Calu3 (cell line): ENCODE results near the gene PLCH2. TPM values are rescaled to one million over a fixed set of nuclear protein-coding genes. Genes with fewer than 3 reads are reported as not detected.

Source experiments
- BruUV-seq: library from RNA; stranded (reverse); fragments of 400-500 nt; replicated peaks from 2 replicates; lab custom pipeline; 2021; lab: Mats Ljungman, UMichigan
- CTCF ChIA-PET: fragments of 300-600 bp; sonication (Branson Sonifier 250); formaldehyde crosslinking; loops from one replicate; lab custom pipeline; 2022; ENCODE audit warnings: antibody characterized with exemption; lab: Charles Lee
- DNase-seq: peaks from one replicate; pipeline ENCODE4 v3.0.0; 2022
- H3K27ac Mint-ChIP-seq: one replicate; pipeline ENCODE4 v1.8.0; 2022; ENCODE audit warnings: mixed read lengths; ENCODE audit not compliant: unreplicated experiment
- H3K27me3 Mint-ChIP-seq: one replicate; pipeline ENCODE4 v1.8.0; 2022; ENCODE audit warnings: mixed read lengths; ENCODE audit not compliant: unreplicated experiment
- H3K36me3 Mint-ChIP-seq: one replicate; pipeline ENCODE4 v1.8.0; 2022; ENCODE audit warnings: mild to moderate bottlenecking, moderate library complexity, mixed read lengths; ENCODE audit not compliant: insufficient read depth, unreplicated experiment
- H3K4me1 Mint-ChIP-seq: one replicate; pipeline ENCODE4 v1.8.0; 2022; ENCODE audit warnings: mild to moderate bottlenecking, low read depth, mixed read lengths; ENCODE audit not compliant: unreplicated experiment
- H3K4me3 Mint-ChIP-seq: one replicate; pipeline ENCODE4 v1.8.0; 2022; ENCODE audit warnings: mild to moderate bottlenecking, low read depth, moderate library complexity, mixed read lengths; ENCODE audit not compliant: unreplicated experiment
- H3K9me3 Mint-ChIP-seq: one replicate; pipeline ENCODE4 v1.8.0; 2022; ENCODE audit warnings: low read depth, mixed read lengths; ENCODE audit not compliant: unreplicated experiment
- intact Hi-C: fragments of 100-400 bp; cut with micrococcal nuclease; formaldehyde crosslinking; loops from one replicate; pipeline ENCODE4 v1.10.0; 2022; ENCODE audit not compliant: unreplicated experiment
- total RNA-seq: library from RNA; stranded (reverse); gene quantifications from 2 replicates; pipeline ENCODE4 v1.2.3, GENCODE V29; 2022
- TF ChIP-seq, protein P1 (sequence below): fragments of 200-600 bp; IDR thresholded peaks from one replicate; pipeline ENCODE4 v1.8.0; 2022; ENCODE audit warnings: antibody characterized with exemption; ENCODE audit not compliant: unreplicated experiment

PLCH2 gene
- total RNA-seq, 1 experiment from 2014 or later: 3.1 TPM

GRCh38 chr1:2474933-2475371 lies 1.1 kb upstream of the PLCH2 start:
- CTCF ChIA-PET: no interaction called here
- H3K27ac Mint-ChIP-seq: no peak overlapping the region
- H3K9me3 Mint-ChIP-seq: no peaks in the 10 kb centered on the region

DNA sequence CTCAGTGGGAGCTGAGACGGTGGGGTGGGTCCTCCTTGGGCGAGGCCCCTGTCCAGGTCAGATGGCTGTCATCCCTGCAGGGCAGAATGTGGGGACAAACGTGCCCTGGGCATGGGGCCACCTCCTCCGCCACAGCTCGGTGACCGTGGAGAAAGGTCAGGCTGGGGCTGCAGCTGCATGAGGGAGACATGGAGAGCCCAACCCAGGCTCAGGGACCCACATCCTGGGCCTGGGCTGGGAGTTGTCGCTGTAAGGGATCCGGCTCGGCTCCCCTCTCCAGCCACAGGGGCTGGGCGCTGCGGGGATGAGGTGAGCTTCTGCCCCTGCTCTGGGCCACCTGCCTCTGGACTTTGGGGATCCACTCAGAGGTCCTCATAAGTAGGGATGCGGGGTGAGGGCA lies 518 bp upstream of the PLCH2 start:
- CTCF ChIA-PET: no interaction called here
- intact Hi-C loops: no loop called here
- DNase-seq: no peak
- H3K27me3 Mint-ChIP-seq: peaks cover 17% of the 10 kb centered on the region
- TF ChIP-seq, protein P1, sequence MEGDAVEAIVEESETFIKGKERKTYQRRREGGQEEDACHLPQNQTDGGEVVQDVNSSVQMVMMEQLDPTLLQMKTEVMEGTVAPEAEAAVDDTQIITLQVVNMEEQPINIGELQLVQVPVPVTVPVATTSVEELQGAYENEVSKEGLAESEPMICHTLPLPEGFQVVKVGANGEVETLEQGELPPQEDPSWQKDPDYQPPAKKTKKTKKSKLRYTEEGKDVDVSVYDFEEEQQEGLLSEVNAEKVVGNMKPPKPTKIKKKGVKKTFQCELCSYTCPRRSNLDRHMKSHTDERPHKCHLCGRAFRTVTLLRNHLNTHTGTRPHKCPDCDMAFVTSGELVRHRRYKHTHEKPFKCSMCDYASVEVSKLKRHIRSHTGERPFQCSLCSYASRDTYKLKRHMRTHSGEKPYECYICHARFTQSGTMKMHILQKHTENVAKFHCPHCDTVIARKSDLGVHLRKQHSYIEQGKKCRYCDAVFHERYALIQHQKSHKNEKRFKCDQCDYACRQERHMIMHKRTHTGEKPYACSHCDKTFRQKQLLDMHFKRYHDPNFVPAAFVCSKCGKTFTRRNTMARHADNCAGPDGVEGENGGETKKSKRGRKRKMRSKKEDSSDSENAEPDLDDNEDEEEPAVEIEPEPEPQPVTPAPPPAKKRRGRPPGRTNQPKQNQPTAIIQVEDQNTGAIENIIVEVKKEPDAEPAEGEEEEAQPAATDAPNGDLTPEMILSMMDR: no peak
- no peaks in the 10 kb centered on the region for H3K9me3 Mint-ChIP-seq
- no peak overlapping the region for H3K27ac Mint-ChIP-seq
- BruUV-seq: no TSS peak
- H3K36me3 Mint-ChIP-seq: no peaks in the 10 kb centered on the region
- H3K4me1 Mint-ChIP-seq: no peaks in the 10 kb centered on the region
- H3K4me3 Mint-ChIP-seq: no peak overlapping the region

More at GRCh38 chr1:2474933-2475371, 1.1 kb upstream of the PLCH2 start:
- TF ChIP-seq, protein P1: no peak
- intact Hi-C loops: no loop called here
- Mint-ChIP-seq H3K27me3 (peaks cover 23% of the 10 kb centered on the region), H3K36me3 (no peaks in the 10 kb centered on the region), H3K4me1 (no peaks in the 10 kb centered on the region), H3K4me3 (no peak overlapping the region)
- no peak for DNase-seq
- BruUV-seq: no TSS peak

GRCh38 chr1:2477309-2477708 lies 1.2 kb downstream of the PLCH2 start:
- TF ChIP-seq, protein P1: no peak
- intact Hi-C loops: no loop called here
- no TSS peak for BruUV-seq
- Mint-ChIP-seq H3K9me3 (no peaks in the 10 kb centered on the region), H3K4me3 (no peak overlapping the region), H3K27ac (no peak overlapping the region), H3K36me3 (no peaks in the 10 kb centered on the region), H3K27me3 (peaks cover 8% of the 10 kb centered on the region), H3K4me1 (no peaks in the 10 kb centered on the region)
- DNase-seq: no peak
- CTCF ChIA-PET: no interaction called here

GRCh38 chr1:2477791-2478499 lies 1.9 kb downstream of the PLCH2 start:
- H3K9me3 Mint-ChIP-seq: no peaks in the 10 kb centered on the region
- no peak overlapping the region for H3K4me3 Mint-ChIP-seq
- no peak overlapping the region for H3K27ac Mint-ChIP-seq
- no TSS peak for BruUV-seq
- TF ChIP-seq, protein P1: no peak
- no peaks in the 10 kb centered on the region for H3K4me1 Mint-ChIP-seq
- no peaks in the 10 kb centered on the region for H3K36me3 Mint-ChIP-seq
- intact Hi-C loops: no loop called here
- DNase-seq: no peak
- peaks cover 8% of the 10 kb centered on the region for H3K27me3 Mint-ChIP-seq
- CTCF ChIA-PET: no interaction called here
